GM19043 (cell line): Measurements from ENCODE around the gene TICAM2.

Experiments
- ATAC-seq: cut with Tn5 transposase; IDR thresholded peaks from one replicate; pipeline ENCODE4 v1.9.1; 2021; ENCODE audit warnings: low read depth; ENCODE audit not compliant: unreplicated experiment

The TICAM2 gene

DNA sequence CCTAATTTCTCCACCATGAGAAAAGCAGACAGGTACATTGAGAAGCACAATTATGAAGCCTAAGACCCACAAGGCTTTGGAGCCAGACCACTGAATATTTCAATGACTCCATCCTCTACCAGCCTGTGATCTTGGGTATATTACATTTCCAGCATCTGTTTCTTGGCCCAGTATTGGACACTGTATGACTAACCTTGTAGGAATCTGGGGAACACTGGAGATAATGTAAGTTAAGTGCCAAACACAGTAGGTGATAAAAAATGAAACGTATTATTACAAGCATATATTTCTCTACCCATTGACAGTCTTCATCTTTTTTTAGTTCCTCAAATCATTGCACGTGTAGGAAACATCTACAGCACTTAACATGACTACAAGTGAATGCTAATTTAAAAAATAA lies 29.1 kb downstream of the TICAM2 start:
- no peak for ATAC-seq

DNA sequence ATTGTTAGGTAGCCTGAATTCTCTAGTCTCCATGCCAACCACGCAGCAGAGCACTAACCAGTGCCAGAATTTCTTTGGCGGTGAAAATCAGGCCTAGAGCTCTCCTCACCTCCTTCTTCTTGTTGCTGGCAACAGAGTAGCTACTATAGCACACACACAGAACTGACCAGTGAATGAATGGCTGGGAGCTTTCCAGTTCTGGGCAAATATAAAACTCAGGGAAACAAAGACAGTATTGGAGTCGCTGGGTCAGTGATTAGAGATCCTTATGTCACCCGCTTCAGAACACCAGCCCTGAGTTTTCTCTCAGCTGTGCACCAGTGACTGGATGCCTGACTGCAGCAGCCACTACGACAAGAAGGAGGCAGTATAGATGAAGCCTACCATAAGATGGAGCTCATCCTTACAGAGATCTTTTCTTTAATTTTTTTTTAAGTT lies 30.8 kb downstream of the TICAM2 start:
- ATAC-seq = no peak

- no peak for ATAC-seq
These were observed 33.6 kb downstream of the TICAM2 start for GRCh38 chr5:115568668-115569067.

DNA sequence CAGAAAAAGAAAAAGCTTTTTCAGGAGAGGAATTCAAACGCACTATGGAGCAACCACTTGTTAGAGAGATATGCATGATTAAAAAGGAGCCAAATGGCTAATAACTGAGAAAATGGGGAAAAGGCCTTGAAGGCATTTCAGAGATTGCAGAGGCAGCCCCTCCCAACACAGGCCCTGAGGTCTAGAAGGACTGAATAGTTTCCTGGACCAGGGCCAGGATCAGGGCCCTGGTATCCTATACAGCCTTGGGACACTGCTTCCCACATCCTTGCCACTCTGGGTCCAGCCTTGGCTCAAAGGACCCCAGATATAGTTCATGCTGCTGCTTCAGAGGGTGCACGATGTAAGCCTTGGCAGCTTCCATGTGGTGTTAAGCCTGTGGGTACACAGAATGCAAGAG lies 37.0 kb downstream of the TICAM2 start:
- ATAC-seq = no peak

DNA sequence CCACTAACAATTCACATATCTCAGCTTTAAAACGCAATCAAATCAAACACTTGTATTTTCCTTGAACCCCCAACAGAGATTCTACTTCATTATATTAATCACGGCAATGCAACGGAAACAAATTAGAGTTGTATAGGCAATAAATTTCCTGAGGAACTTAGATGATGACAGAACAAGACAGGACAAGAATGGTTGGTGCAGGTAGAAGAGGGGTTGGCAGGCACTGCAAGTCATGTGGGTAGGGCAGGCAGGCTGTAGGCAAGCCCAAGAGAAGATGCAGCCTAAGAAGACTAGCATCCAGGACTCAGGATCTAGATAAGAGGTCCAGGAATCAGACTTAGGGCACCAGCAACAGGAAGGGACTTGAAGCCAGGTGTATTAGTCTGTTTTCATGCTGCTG lies 41.1 kb downstream of the TICAM2 start:
- no peak for ATAC-seq

- ATAC-seq = no peak
These were observed 42.8 kb downstream of the TICAM2 start for GRCh38 chr5:115559524-115559923.

GRCh38 chr5:115558388-115558956 lies 43.8 kb downstream of the TICAM2 start:
- no peak for ATAC-seq

DNA sequence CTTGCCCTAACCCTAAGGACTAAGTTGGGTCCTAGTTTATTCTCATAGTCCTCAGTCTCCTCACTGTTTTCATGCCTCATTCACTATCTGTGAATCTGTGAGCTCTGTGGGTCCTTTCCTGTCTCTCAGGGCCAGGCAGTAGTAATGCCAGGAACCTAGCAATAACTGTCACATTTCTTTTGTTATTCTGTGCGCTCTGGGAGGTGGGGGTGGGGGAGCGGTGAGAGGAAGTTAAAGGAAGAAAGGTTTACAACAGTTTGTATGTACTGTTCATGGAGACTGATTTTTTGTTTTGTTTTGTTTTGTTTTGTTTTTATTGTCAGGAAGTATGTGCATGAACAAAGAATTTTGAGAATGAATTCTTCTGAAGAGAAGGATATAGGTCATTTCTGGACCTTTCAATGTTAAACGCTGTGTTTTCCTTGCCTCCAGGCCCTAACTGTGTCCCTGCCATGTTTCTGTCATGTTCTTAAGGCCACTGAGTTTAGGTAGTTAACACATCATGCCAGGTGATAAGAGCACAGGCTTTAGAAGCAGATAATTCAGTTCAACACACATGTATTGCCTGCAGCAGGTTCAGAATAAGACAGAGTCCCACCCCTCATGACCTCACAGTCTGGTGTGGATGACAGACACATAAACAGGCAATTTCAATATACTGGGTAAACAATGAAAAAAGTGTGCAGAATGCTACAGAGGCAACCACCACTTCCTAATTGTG lies 44.5 kb downstream of the TICAM2 start:
- ATAC-seq = no peak

GRCh38 chr5:115556276-115556675 lies 46.0 kb downstream of the TICAM2 start:
- no peak for ATAC-seq

DNA sequence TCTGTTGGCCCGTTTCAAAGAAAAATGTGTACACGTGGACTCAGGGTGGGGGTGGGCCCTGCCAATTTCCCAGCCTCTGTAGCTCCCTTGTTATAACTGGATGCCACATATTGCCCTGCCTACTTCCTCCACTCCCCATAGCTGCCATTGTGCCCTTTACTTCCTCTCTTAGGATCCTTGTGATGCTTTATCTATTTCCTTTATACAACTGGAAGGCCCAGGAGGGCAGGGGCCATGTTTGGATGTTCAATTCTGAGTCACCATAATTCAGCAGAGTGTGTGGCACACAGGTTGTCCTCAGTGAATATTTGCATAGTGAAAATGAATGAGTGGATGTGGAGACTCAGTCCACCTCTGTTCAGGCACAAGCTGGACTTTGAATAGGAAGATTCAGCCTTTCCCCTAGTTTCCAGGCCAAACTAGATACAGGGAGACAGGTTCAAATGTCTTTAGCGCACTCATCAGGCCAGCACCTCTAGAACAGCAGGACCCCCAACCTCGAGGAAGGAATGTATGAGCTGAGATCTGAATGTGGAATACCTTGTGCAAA lies 47.1 kb downstream of the TICAM2 start:
- no peak for ATAC-seq

GRCh38 chr5:115553082-115553481 lies 49.2 kb downstream of the TICAM2 start:
- ATAC-seq = no peak

- no peak for ATAC-seq
These were observed 50.9 kb downstream of the TICAM2 start for GRCh38 chr5:115551415-115551814.

DNA sequence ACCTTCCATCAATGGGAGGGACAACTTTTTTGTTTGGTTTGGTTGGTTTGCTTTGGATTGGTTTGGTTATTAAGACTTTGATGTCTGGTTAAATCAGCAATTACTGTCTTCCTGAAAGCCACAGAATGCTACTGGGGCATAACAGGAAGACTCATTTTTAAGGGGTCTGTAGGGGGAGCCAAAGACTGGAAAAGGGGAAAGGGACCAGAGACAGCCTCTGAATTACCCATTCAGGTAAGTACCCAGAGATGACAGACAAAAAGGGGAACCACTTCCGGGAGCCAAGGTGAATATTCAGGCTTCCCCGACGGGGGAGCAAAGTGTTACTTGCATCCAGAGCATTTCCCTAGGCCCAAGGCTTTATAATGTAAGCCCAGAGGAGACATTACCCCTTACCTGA lies 53.1 kb downstream of the TICAM2 start:
- ATAC-seq = no peak

DNA sequence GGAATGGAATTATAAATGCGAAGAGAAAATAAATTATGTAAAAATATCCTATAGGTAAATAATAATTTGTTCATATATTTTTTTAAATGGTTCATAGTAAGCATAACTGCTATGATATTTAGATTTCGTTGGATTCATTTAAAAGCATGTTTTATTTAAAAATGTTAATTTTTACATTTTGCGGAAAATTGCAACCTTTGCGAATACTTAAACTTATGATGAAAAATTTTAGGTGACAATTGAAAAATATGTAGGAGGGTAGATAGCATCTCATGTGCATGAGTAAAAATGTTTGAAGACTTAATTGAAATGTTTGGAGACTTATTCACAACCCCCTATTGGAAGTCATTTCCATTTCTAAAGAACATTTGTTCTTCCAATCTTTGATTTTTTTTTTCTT lies 53.6 kb downstream of the TICAM2 start:
- ATAC-seq = no peak

- no peak for ATAC-seq
These were observed 56.9 kb downstream of the TICAM2 start for GRCh38 chr5:115545351-115545882.

- ATAC-seq = peak; percentile 94
These were observed 57.6 kb downstream of the TICAM2 start, which contains the start of gene FEM1C for GRCh38 chr5:115544436-115545350. Gene FEM1C, minus strand, starts transcription at chr5:115544775. Its CDS starts 1,282 bp downstream, at chr5:115543493.

GRCh38 chr5:115544043-115544435 lies 58.2 kb downstream of the TICAM2 start:
- peak; percentile 8 for ATAC-seq

DNA sequence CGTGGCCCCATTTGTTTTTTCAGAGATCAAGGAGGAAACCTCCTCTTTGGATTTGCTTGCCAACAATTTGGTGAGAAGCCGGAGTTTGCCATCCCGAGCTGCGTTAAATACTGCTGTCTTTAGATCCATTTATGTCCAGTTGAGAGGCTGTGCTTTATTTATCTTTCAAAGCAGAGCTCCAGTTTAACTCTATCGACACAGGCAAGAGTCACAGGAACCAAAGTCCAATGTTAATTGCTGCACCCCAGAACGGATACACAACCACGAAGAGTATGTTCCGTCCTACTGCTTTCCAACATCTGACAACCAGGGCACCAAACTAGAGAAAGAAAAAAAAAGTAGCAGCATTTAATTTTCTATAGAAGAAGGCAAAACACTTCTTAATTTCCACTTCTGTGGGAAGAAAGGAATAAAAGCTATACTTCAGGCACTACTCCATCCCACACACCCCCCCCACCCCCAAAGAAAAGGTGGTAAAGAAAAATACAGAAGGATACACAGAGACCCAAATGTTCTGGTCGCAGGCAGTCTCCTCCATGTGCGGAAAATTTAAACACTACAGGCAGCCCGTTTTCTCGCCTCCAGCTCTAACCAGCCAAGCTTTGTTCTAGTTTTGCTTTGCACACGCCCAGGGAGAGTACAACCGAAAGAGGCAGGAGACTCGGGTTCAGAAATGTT lies 58.8 kb downstream of the TICAM2 start:
- ATAC-seq = peak; percentile 20

DNA sequence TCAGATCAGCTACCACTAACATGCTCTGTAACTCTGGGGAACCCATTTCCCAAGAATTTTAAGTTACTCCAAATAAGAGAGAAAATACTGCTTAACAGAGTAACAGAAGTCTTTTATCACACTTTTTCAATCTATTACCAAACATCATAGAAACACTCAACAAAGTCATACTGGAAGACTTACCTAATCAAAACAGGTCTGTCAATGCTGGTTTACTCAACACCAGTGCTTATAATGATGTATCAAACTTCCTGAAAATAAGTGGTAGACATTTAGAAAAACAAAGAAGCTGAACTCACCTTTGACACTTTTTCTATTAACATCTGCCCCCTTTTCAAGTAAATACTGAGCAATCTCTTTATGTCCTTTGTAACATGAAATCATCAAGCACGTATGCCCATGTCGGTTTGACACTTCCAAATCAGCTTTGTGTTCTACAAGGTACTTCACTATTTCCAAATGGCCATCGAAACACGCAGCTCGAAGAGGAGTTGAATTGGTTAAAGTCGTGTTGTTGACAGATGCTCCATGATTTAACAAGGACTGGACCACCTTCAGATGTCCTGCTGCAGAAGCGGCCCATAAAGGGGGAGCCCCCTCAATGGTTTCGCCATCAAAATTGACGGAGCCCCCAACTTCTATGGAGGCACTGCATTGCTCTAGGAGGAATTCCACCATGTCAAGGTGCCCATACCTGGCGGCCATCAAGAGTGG lies 59.5 kb downstream of the TICAM2 start:
- ATAC-seq = no peak

- no peak for ATAC-seq
These were observed 60.2 kb downstream of the TICAM2 start for GRCh38 chr5:115542086-115542485.
